Occipital lobe (tissue), 2 donors: ENCODE measurements around the gene ACER2. TPM values are rescaled to one million over a fixed set of nuclear protein-coding genes. Genes with fewer than 3 reads are reported as not detected.

ENCODE experiments used
- DNase-seq: peaks from one replicate; lab custom pipeline; 2025; lab: John Stamatoyannopoulos, UW
- total RNA-seq: library from RNA; depleted of rRNA; stranded (reverse); fragments of >200 nt; gene quantifications from one replicate; pipeline ENCODE4 v1.2.3, GENCODE V29; 2014

The ACER2 gene
- total RNA-seq, 1 donor from 2014 or later = 11.4 TPM

DNA sequence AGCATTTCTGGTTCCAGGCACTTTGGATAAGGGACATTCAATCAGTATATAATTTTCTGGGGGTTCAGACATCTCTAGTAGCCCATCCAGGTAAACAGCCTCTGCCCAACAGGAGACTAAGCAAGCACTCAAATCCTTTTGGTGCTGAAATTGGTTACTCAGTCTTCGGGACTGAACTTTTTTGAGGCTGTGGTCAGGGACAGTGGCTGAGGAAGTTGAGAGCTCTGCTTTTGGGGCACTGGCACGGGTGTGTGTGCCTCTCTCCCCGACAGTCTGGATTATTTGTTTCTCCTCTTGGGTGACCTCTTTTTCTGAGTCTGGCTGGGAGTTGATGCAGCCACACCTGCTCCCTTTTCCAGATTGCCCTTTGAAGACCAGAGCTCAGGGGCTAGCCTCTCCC lies 47.6 kb downstream of the ACER2 start:
- no peak for DNase-seq

DNA sequence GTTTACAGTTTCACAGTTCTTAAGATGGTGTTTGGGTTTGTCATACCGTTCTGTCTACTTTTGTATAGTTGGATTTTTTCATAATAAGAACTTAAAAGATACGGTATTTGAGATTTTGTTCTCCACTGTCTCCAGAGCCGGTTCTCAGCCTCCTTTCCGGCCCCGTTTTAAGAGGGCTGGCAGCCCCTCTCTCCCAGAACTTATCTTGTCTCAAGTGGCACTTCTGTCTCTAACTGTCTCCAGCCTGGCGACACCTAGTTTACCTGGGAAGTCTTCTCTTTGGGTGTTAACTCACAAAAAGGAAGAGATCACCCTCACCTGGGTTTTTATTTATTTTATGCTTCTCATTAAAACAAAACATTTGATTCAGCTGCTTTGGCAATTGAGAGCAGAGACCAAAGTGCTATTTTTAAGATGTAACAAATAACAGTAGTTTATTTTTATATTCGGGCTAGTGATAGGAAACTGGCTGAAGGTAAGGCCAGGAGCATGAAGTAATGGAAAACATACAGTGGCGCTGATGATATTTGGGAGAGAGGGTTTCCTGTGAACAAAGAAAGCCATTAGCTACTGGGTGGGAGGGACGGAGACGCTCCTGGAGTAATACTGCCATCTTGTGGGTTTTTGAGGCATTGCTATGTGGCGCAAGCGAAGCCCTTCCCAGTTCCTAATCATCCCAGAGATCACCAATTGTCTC lies 48.3 kb downstream of the ACER2 start:
- peak; percentile 28 for DNase-seq

- DNase-seq = no peak
Observed at GRCh38 chr9:19457693-19458009, 48.8 kb downstream of the ACER2 start.

DNA sequence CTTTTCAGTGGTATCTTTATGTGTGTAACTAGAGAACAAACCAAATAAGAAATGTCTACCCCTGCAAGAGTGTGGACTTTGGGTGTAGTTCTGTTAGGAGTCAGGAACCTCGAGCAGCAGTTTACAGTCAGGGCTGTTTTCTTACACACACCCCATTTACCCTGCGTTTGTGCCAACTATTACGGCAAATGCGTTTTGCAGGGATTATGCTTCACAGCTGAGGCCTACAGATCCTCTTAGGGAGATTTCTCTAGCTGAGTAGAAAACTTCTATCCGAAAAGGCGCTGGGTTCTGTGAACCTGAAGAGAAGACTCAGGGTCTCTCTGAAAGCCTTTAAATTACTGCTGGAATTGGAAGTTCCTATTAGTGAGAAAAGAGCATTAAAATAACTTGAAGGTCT lies 51.4 kb downstream of the ACER2 start:
- DNase-seq = no peak

- DNase-seq = no peak
Observed at GRCh38 chr9:19461135-19461534, 52.3 kb downstream of the ACER2 start.

- DNase-seq = no peak
Observed at GRCh38 chr9:19464061-19464763, 55.4 kb downstream of the ACER2 start.

- DNase-seq = peak; percentile 76
Observed at GRCh38 chr9:19464764-19465585, 56.2 kb downstream of the ACER2 start.

DNA sequence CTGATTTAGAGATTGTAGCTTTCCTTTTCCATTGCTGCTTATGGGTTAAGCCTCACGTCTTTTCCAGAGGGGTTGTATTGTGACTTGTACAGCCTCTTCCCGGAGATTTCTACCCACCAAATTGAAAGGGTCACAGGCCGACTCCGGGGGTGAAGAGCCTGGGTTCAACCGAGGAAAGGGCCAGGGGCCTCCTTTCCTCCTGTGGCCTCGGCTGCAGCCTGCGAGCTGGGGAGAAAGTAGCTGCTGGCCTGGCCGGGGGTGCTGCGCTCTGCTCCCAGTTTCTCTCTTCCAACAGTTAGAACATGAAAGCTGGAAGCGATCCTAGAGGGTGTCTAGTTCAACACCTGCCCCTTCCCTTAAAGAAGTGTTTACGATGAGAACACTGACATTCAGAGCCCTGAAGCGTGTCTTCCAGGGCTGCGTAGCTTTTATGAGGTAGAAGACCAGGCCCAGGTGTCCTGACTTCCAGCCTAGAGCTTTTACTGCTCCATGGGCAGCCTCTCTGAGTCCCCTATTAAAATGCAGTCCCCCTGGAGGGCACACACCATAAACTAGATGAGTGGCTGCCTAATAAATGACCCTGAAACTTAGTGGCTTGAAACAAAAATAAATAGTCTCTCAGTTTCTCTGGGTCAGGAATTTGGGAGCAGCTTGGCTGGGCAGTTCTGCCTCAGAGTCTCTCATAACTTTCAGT lies 56.9 kb downstream of the ACER2 start:
- no peak for DNase-seq

- DNase-seq = no peak
Observed at GRCh38 chr9:19466280-19466639, 57.5 kb downstream of the ACER2 start.

DNA sequence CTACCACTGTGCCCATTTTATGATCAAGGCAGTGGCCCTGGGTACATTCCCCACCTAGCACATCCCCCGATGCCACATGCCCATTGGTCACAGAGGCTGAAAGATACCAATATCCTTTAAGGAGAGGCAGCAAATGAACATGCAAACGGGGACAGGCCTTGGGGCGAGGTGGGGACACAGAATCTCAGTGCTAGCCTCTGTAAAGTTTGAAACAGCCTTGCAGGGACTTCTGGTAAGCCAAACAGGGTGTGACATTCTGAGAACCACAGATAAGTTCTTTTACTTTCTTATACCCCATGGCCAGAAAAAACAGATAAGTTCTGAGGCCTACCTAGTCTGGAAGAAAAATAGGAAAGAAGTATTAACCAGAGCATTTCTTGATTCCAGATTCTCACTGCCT lies 60.5 kb downstream of the ACER2 start:
- DNase-seq = no peak

GRCh38 chr9:19470567-19470966 lies 61.8 kb downstream of the ACER2 start:
- DNase-seq = no peak

DNA sequence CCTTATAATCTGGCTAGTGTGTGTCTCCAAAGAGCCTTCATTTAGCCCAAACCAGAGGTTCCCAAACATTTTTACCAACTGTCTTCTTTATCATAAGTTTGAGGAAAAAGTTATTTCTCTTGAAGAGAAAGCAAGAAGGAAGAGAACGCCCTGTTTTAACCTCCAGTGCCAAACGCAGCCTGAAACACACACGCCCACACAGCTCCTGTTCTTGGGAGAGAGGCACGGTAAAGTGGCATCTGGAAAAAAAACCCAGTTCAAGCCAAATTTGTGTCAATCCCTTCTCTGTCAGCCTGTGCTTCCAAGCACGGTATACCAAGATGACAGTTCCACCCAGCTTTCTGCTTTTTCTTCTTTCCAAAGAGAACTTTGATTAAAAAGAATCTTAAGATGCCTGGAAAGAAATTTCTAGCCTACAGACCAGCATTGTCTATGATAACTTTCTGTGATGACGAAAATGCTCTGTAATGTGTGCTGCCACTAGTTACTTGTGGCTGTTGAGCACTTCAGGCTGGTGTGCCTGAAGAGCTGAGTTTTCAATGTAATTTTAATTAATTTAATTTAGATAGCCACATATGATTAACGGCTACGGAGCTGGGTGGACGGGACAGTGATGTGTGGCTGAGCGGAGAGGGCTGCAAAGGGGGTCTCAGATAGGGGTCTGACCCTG lies 62.3 kb downstream of the ACER2 start:
- peak; percentile 10 for DNase-seq

DNA sequence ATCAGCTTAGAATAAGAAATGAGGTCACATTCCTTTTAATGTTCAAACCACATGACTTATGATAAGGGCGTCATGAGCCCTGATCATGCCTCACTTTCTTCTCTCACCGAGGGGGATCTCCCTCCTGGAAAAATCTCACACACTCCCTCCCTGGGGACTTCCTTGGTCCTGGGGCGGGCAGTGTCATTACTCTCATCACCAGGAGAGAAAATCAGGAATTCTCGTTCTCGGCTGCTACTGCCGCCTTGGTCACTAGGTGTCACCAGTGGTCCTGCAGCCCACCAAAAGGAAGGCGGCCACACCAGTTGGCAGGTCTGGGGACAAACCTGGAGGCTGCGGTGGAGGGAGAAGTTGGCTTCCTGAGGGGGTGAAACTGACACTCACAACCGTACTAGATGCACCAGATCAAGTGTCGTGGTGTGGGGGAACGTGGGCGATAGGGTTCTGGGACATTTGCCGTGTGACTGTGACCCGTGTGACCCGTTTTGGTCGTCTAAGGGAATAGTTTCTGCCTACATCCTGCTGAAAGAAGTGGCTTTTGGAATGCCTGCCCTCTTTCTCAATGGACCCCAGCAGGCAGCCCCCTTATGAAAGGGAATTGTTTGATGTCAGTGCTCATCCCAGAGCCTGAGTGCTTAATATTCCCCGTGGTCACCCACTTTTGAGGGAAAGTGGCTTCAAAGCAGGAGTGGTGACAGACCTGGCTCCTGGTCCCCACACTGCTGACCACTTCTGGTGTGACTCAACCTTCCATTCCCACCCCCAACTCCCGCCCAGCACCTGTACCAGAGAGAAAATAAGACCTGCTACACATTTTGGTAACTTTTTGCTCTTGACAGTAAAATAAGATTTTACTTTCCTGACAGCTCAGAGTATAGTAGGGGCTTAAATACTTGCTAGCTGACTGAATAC lies 63.2 kb downstream of the ACER2 start:
- DNase-seq = peak; percentile 64

GRCh38 chr9:19473605-19474004 lies 64.8 kb downstream of the ACER2 start:
- no peak for DNase-seq

DNA sequence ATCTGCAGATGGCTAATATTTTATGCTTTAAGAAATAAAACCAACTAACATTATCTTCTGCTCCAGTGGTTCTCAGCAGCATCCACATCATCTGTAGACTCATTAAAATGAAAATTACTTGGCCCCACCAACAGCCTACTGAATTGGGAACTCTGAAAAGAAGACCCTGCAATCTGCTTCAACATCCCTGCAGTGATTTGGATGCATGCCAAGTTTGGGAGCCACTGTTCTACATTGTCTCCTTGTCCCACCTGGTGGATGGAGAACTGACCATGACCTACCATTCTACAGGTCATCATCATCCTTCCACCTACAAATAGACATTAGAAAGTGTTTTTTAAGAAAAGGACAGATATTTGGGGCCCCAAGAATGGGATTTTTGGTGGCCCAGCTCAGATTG lies 71.1 kb downstream of the ACER2 start:
- DNase-seq = no peak

- no peak for DNase-seq
Observed at GRCh38 chr9:19480345-19480744, 71.5 kb downstream of the ACER2 start.

GRCh38 chr9:19481121-19481870 lies 72.5 kb downstream of the ACER2 start:
- no peak for DNase-seq

- DNase-seq = peak; percentile 60
Observed at GRCh38 chr9:19481971-19482404, 73.2 kb downstream of the ACER2 start.

DNA sequence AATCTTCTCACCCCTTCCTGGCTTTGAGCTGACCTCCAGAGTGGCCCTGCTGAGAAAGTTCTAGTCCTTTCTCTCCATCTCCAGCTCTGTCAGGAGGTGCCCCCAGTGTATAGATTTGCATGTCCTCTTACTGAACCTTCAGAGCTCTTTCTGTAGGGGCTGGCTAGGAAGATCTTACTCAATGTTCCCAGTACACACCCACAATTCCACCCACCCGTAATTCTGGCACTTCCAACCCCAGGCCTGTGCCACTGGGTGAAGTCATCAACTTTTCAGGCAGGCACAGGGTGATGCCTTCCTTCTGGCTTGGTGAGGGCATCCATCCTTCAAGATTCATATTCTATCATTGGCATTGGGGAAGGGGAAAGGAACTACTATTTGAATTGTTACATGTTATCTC lies 75.9 kb downstream of the ACER2 start:
- DNase-seq = no peak

DNA sequence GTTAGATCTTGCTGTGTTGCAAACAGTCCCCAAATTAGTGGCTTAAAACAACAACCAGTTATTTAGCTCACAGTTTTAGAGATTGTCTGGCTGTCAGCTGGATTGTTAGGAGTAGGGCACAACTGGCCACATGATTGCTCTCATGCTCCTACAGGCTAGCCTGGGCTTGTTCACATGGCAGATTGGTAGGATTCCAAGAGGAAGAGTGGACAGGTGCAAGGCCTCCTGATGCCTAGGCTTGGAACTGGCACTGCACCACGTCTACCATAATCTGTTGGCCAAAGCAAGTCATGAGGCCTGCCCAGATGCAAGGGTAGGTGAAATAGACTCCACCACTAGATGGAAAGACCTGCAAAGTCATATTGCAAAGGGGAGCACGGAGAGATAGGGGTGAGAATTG lies 76.4 kb downstream of the ACER2 start:
- no peak for DNase-seq
